Activated T-helper 17 cell treated with anti-CD3 and anti-CD28 coated beads, Interleukin-2, amount 50 U/mL, for 72 hours (primary cell): ENCODE measurements around the gene HPCAL1. TPM values are rescaled to one million over a fixed set of nuclear protein-coding genes. Genes with fewer than 3 reads are reported as not detected.
"Not testable (repeated sequence)": the region's sequence is repeated elsewhere in the genome, so short reads cannot be mapped to it uniquely, and the experiment has no call there.

ENCODE experiments used
- ATAC-seq: fragments of 150-1000 bp; cut with Tn5 transposase; replicated peaks from 2 replicates; pipeline ENCODE4 v1.10.0; 2021; ENCODE audit warnings: mild to moderate bottlenecking, moderate library complexity
- H3K27ac Mint-ChIP-seq: one replicate; pipeline ENCODE4 v1.8.0; 2022; ENCODE audit warnings: mixed read lengths
- H3K27me3 Mint-ChIP-seq: one replicate; pipeline ENCODE4 v1.8.0; 2022; ENCODE audit warnings: mixed read lengths
- H3K36me3 Mint-ChIP-seq: one replicate; pipeline ENCODE4 v1.8.0; 2022; ENCODE audit warnings: low read depth, mild to moderate bottlenecking, mixed read lengths
- H3K4me1 Mint-ChIP-seq: one replicate; pipeline ENCODE4 v1.8.0; 2022; ENCODE audit warnings: mixed read lengths
- H3K4me3 Mint-ChIP-seq: one replicate; pipeline ENCODE4 v1.8.0; 2022; ENCODE audit warnings: mild to moderate bottlenecking, mixed read lengths
- H3K9me3 Mint-ChIP-seq: one replicate; pipeline ENCODE4 v1.8.0; 2022; ENCODE audit warnings: mixed read lengths
- total RNA-seq, 2 donors: library from RNA; stranded (reverse); gene quantifications; one replicate each; pipeline ENCODE4 v1.2.3, GENCODE V29; 2022

The HPCAL1 gene
- total RNA-seq, 2 donors from 2014 or later, result 57.9 to 139 TPM

DNA sequence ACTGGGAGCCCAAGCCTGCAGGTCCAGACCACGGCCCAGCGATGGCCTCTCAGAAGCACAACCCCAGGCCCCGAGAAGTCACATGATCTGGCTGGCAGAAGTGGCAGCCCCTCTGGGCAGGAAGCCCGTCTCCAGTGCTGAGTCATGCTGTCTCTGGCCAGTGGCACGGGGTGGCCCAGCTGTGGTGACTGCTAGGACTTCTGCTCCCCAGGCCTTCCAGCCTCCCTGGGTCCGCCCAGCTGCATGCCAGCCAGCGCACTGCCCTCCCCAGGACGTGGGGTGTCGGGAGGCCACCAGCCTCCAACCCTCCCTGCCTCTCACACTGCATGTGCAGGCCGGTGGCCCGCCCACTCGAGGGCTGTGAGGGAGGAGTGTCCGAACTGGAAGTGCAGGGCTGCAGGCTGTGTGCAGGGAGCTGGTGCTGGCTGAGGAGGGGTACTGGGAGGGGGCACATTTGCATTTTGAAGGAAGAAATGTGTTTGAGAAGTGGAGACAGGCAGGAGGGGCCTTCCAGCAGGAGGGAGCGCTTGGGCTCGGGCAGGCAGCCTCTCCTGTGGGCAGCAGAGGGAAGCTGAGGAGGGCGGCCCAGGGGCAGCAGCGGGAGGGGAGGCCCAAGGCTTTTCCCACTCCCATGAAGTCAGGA lies 17.0 kb upstream of the HPCAL1 start:
- H3K9me3 Mint-ChIP-seq, result no peaks in the 10 kb centered on the region

GRCh38 chr2:10286216-10287037 lies 16.3 kb upstream of the HPCAL1 start:
- H3K36me3 Mint-ChIP-seq, result no peaks in the 10 kb centered on the region
- no peak for ATAC-seq
- no peaks in the 10 kb centered on the region for H3K9me3 Mint-ChIP-seq
- no peaks in the 10 kb centered on the region for H3K27me3 Mint-ChIP-seq
- H3K4me3 Mint-ChIP-seq, result no peak overlapping the region
- H3K4me1 Mint-ChIP-seq, result peaks cover 5% of the 10 kb centered on the region
- no peak overlapping the region for H3K27ac Mint-ChIP-seq

More for the DNA sequence above, 17.0 kb upstream of the HPCAL1 start:
- H3K36me3 Mint-ChIP-seq, result no peaks in the 10 kb centered on the region
- peaks cover 5% of the 10 kb centered on the region for H3K4me1 Mint-ChIP-seq
- H3K27me3 Mint-ChIP-seq, result no peaks in the 10 kb centered on the region
- no peak overlapping the region for H3K27ac Mint-ChIP-seq
- H3K4me3 Mint-ChIP-seq, result no peak overlapping the region
- no peak for ATAC-seq

DNA sequence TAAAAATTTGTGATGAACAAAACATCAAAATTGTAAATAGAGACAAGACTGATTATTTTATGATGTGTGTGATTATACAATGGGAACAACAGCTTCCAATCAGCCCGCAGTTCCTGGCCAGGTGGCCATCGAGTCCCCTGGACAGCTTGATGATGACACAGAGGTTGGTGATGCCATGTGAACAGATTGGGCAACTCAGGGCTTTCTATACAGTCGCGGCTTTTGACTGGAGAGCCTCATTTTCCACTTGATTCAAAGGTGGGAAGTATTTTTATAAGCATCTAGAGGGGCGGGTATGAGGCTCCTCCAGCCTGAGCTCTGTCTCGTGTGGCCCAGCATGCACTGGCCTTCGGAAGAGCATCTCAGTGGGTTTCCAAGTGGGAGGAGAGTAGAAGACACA lies 14.9 kb upstream of the HPCAL1 start:
- Mint-ChIP-seq H3K4me3 (no peak overlapping the region), H3K9me3 (no peaks in the 10 kb centered on the region), H3K27ac (no peak overlapping the region), H3K4me1 (peaks cover 5% of the 10 kb centered on the region), H3K36me3 (no peaks in the 10 kb centered on the region), H3K27me3 (no peaks in the 10 kb centered on the region)
- no peak for ATAC-seq

DNA sequence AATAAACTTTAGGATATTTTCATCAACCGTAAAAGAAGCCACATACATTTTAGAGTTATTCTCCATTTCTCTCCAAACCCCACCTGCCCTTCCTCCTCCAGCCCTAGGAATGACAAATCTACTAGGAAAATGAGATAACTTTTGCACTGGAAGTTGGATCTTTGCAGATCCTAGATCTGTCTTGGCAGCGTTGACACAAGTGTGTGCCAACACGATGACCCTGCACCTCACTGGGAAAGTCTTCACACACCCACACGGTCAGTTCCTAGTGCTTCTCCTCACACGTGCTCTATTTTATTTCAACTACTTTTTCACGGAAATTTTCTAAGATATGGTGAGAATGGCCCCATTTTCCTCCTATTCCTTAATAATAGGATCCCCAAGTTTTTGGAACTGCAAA lies 14.1 kb upstream of the HPCAL1 start:
- no peaks in the 10 kb centered on the region for H3K27me3 Mint-ChIP-seq
- ATAC-seq, result no peak
- peaks cover 1% of the 10 kb centered on the region for H3K4me1 Mint-ChIP-seq
- H3K4me3 Mint-ChIP-seq, result no peak overlapping the region
- H3K27ac Mint-ChIP-seq, result no peak overlapping the region
- no peaks in the 10 kb centered on the region for H3K36me3 Mint-ChIP-seq
- H3K9me3 Mint-ChIP-seq, result no peaks in the 10 kb centered on the region

GRCh38 chr2:10289352-10289751 lies 13.4 kb upstream of the HPCAL1 start:
- no peaks in the 10 kb centered on the region for H3K27me3 Mint-ChIP-seq

GRCh38 chr2:10289891-10290290 lies 12.8 kb upstream of the HPCAL1 start:
- Mint-ChIP-seq H3K4me1 (no peaks in the 10 kb centered on the region), H3K27me3 (no peaks in the 10 kb centered on the region), H3K36me3 (no peaks in the 10 kb centered on the region), H3K9me3 (no peaks in the 10 kb centered on the region), H3K4me3 (no peak overlapping the region), H3K27ac (peak overlapping the region; percentile 25)
- ATAC-seq, result peak; percentile 55

More at GRCh38 chr2:10289352-10289751, 13.4 kb upstream of the HPCAL1 start:
- no peak for ATAC-seq
- Mint-ChIP-seq H3K4me1 (no peaks in the 10 kb centered on the region), H3K9me3 (no peaks in the 10 kb centered on the region), H3K36me3 (no peaks in the 10 kb centered on the region), H3K27ac (peak overlapping the region; percentile 25), H3K4me3 (no peak overlapping the region)

DNA sequence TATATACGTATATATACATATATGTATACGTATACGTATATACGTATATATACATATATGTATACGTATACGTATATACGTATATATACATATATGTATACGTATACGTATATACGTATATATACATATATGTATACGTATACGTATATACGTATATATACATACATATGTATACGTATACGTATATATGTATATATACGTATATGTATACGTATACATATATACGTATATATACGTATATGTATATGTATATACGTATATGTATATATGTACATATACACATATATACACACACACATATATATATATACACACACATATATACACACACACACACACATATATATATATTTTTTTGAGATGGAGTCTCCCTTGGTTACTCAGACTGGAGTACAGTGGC lies 11.3 kb upstream of the HPCAL1 start:
- H3K27me3 Mint-ChIP-seq, H3K36me3 Mint-ChIP-seq, H3K27ac Mint-ChIP-seq: not testable (repeated sequence)

GRCh38 chr2:10292033-10292432 lies 10.7 kb upstream of the HPCAL1 start:
- H3K9me3 Mint-ChIP-seq, result no peaks in the 10 kb centered on the region
- H3K27ac Mint-ChIP-seq, result no peak overlapping the region
- no peak overlapping the region for H3K4me3 Mint-ChIP-seq
- H3K36me3 Mint-ChIP-seq, result no peaks in the 10 kb centered on the region
- H3K4me1 Mint-ChIP-seq, result no peaks in the 10 kb centered on the region
- no peaks in the 10 kb centered on the region for H3K27me3 Mint-ChIP-seq
- no peak for ATAC-seq

More for the DNA sequence above, 11.3 kb upstream of the HPCAL1 start:
- not testable (repeated sequence) for H3K4me1 Mint-ChIP-seq, H3K9me3 Mint-ChIP-seq, ATAC-seq, H3K4me3 Mint-ChIP-seq

GRCh38 chr2:10293603-10294002 lies 9.1 kb upstream of the HPCAL1 start:
- peaks cover 11% of the 10 kb centered on the region for H3K4me1 Mint-ChIP-seq
- H3K9me3 Mint-ChIP-seq, result no peaks in the 10 kb centered on the region
- no peaks in the 10 kb centered on the region for H3K36me3 Mint-ChIP-seq
- H3K27me3 Mint-ChIP-seq, result no peaks in the 10 kb centered on the region
- no peak for ATAC-seq
- H3K27ac Mint-ChIP-seq, result no peak overlapping the region
- H3K4me3 Mint-ChIP-seq, result no peak overlapping the region

GRCh38 chr2:10294077-10294476 lies 8.6 kb upstream of the HPCAL1 start:
- ATAC-seq, result no peak
- H3K36me3 Mint-ChIP-seq, result no peaks in the 10 kb centered on the region
- peaks cover 16% of the 10 kb centered on the region for H3K4me1 Mint-ChIP-seq
- H3K27ac Mint-ChIP-seq, result no peak overlapping the region
- no peaks in the 10 kb centered on the region for H3K27me3 Mint-ChIP-seq
- no peak overlapping the region for H3K4me3 Mint-ChIP-seq
- no peaks in the 10 kb centered on the region for H3K9me3 Mint-ChIP-seq

GRCh38 chr2:10295649-10296048 lies 7.1 kb upstream of the HPCAL1 start:
- not testable (repeated sequence) for H3K9me3 Mint-ChIP-seq, ATAC-seq, H3K27me3 Mint-ChIP-seq, H3K36me3 Mint-ChIP-seq, H3K4me3 Mint-ChIP-seq, H3K27ac Mint-ChIP-seq
- peaks cover 25% of the 10 kb centered on the region for H3K4me1 Mint-ChIP-seq

- no peak for ATAC-seq
- no peaks in the 10 kb centered on the region for H3K36me3 Mint-ChIP-seq
- H3K27ac Mint-ChIP-seq, result no peak overlapping the region
- H3K27me3 Mint-ChIP-seq, result no peaks in the 10 kb centered on the region
- H3K4me1 Mint-ChIP-seq, result peaks cover 30% of the 10 kb centered on the region
- H3K4me3 Mint-ChIP-seq, result no peak overlapping the region
- no peaks in the 10 kb centered on the region for H3K9me3 Mint-ChIP-seq
These were observed 6.6 kb upstream of the HPCAL1 start for GRCh38 chr2:10296142-10296541.

GRCh38 chr2:10297191-10297830 lies 5.4 kb upstream of the HPCAL1 start:
- no peaks in the 10 kb centered on the region for H3K27me3 Mint-ChIP-seq
- no peak overlapping the region for H3K27ac Mint-ChIP-seq
- H3K4me1 Mint-ChIP-seq, result peaks cover 37% of the 10 kb centered on the region
- no peaks in the 10 kb centered on the region for H3K9me3 Mint-ChIP-seq
- H3K4me3 Mint-ChIP-seq, result peak overlapping the region; percentile 67
- ATAC-seq, result no peak
- no peaks in the 10 kb centered on the region for H3K36me3 Mint-ChIP-seq

GRCh38 chr2:10297959-10298531 lies 4.7 kb upstream of the HPCAL1 start:
- H3K4me3 Mint-ChIP-seq, result peak overlapping the region; percentile 67
- no peaks in the 10 kb centered on the region for H3K9me3 Mint-ChIP-seq
- peak overlapping the region; percentile 68 for H3K27ac Mint-ChIP-seq
- peak; percentile 38 for ATAC-seq
- peaks cover 37% of the 10 kb centered on the region for H3K4me1 Mint-ChIP-seq
- no peaks in the 10 kb centered on the region for H3K36me3 Mint-ChIP-seq
- H3K27me3 Mint-ChIP-seq, result no peaks in the 10 kb centered on the region
